ENCODE measurements around the gene TPO. TPM values are rescaled to one million over a fixed set of nuclear protein-coding genes. Genes with fewer than 3 reads are reported as not detected.

Gene TPO
- total RNA-seq, 1 donor from 2014 or later, result not detected

DNA sequence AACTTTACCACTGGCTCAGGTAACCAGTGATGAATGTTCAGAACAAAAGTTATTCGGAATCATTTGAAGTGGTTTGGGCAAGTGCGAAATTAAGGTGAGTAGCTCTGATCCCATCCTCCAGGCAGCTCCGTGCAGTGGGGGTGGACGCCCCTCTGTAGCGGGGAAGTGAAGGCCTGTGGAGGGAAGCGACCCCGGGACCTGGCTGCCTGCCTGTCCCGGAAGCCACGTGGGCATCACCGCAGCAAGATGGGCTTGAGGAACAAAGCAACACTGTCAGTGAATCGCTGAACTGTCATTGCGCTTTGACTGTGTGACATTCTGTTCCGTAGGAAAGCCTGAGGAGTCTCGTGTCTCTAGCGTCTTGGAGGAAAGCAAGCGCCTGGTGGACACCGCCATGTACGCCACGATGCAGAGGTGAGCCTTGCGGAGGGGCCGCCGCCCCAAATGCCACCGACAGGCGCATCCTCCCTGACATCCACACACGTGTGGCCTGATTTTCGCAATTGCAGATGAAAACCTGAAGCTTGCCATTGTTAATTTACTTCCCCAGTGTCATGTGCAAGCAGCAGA lies 9.5 kb downstream of the TPO start:
- Mint-ChIP-seq H3K9me3 (no peaks in the 10 kb centered on the region), H3K4me1 (no peaks in the 10 kb centered on the region), H3K27ac (no peak overlapping the region), H3K4me3 (no peak overlapping the region), H3K27me3 (no peaks in the 10 kb centered on the region), H3K36me3 (ENCODE audit: low read depth) (no peaks in the 10 kb centered on the region)
- TF ChIP-seq, protein P1, sequence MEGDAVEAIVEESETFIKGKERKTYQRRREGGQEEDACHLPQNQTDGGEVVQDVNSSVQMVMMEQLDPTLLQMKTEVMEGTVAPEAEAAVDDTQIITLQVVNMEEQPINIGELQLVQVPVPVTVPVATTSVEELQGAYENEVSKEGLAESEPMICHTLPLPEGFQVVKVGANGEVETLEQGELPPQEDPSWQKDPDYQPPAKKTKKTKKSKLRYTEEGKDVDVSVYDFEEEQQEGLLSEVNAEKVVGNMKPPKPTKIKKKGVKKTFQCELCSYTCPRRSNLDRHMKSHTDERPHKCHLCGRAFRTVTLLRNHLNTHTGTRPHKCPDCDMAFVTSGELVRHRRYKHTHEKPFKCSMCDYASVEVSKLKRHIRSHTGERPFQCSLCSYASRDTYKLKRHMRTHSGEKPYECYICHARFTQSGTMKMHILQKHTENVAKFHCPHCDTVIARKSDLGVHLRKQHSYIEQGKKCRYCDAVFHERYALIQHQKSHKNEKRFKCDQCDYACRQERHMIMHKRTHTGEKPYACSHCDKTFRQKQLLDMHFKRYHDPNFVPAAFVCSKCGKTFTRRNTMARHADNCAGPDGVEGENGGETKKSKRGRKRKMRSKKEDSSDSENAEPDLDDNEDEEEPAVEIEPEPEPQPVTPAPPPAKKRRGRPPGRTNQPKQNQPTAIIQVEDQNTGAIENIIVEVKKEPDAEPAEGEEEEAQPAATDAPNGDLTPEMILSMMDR (IDR thresholded peaks at IDR 0.05), result no peak
- no peak for ATAC-seq (ENCODE audit: low read depth)
- POLR2A ChIA-PET, result no interaction called here
- CTCF ChIA-PET, result no interaction called here
- no peak for DNase-seq
- intact Hi-C loops (cut with micrococcal nuclease), result no loop called here

DNA sequence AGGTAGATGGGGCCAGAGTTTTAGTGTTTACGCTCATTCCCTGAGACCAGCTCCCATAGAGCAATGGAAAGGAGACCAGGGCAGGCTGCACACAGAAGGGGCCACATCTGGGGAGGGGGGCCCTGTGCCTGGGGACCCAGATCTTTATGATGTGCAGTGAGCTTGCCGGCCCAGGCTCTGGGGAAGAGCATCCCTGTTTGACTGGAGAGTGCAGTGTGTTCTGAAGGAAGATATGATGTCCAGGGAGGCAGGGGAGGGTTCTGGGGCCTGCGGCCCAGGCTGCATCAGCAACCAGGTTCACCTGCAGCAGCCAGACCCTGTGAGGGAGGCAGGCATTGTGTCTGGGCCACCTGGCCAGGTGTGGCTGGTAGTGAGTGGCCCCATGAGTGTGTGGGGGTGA lies 13.8 kb downstream of the TPO start:
- Mint-ChIP-seq H3K9me3 (no peaks in the 10 kb centered on the region), H3K4me3 (no peak overlapping the region), H3K4me1 (no peaks in the 10 kb centered on the region), H3K36me3 (ENCODE audit: low read depth) (no peaks in the 10 kb centered on the region), H3K27ac (no peak overlapping the region), H3K27me3 (no peaks in the 10 kb centered on the region)
- intact Hi-C loops (cut with micrococcal nuclease), result no loop called here
- ChIA-PET CTCF (no interaction called here), POLR2A (no interaction called here)
- DNase-seq, result no peak
- TF ChIP-seq, protein P1 (IDR thresholded peaks at IDR 0.05), result no peak
- no peak for ATAC-seq (ENCODE audit: low read depth)

GRCh38 chr2:1429895-1430294 lies 16.6 kb downstream of the TPO start:
- POLR2A ChIA-PET, result no interaction called here

DNA sequence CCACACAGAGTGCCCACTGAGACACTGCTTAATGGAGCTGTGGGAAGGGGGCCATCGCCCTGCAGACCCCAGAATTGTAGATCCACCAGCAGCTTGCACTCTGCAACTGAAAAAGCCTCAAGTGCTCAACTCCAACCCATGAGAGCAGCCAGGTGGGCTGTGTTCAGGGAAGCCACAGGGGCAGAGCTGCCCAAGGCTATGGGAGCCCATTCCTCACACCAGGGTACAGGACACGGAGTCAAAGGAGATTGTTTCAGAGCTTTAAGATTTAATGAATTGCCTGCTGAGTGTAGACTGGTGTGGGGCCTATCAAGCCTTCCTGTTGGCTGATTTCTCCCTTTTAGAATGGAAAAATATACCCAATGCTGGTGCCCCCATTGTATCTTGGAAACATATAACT lies 17.2 kb downstream of the TPO start:
- ChIA-PET POLR2A (no interaction called here), CTCF (no interaction called here)
- Mint-ChIP-seq H3K36me3 (ENCODE audit: low read depth) (no peaks in the 10 kb centered on the region), H3K27ac (no peak overlapping the region), H3K27me3 (no peaks in the 10 kb centered on the region), H3K9me3 (no peaks in the 10 kb centered on the region), H3K4me3 (no peak overlapping the region), H3K4me1 (no peaks in the 10 kb centered on the region)
- intact Hi-C loops (cut with micrococcal nuclease), result no loop called here
- TF ChIP-seq, protein P1 (IDR thresholded peaks at IDR 0.05), result no peak
- ATAC-seq (ENCODE audit: low read depth) (no peak), DNase-seq (no peak)

More at GRCh38 chr2:1429895-1430294, 16.6 kb downstream of the TPO start:
- Mint-ChIP-seq H3K36me3 (ENCODE audit: low read depth) (no peaks in the 10 kb centered on the region), H3K9me3 (no peaks in the 10 kb centered on the region), H3K4me1 (no peaks in the 10 kb centered on the region), H3K27ac (no peak overlapping the region), H3K4me3 (no peak overlapping the region), H3K27me3 (no peaks in the 10 kb centered on the region)
- TF ChIP-seq, protein P1 (IDR thresholded peaks at IDR 0.05), result no peak
- no peak for DNase-seq
- intact Hi-C loops (cut with micrococcal nuclease), result no loop called here
- no peak for ATAC-seq (ENCODE audit: low read depth)
- CTCF ChIA-PET, result no interaction called here

- Mint-ChIP-seq H3K27ac (no peak overlapping the region), H3K9me3 (no peaks in the 10 kb centered on the region), H3K4me3 (no peak overlapping the region), H3K4me1 (no peaks in the 10 kb centered on the region), H3K36me3 (ENCODE audit: low read depth) (no peaks in the 10 kb centered on the region), H3K27me3 (no peaks in the 10 kb centered on the region)
- DNase-seq (no peak), ATAC-seq (ENCODE audit: low read depth) (no peak)
- TF ChIP-seq, protein P1 (IDR thresholded peaks at IDR 0.05), result no peak
- intact Hi-C loops (cut with micrococcal nuclease), result no loop called here
- ChIA-PET CTCF (no interaction called here), POLR2A (no interaction called here)
These were observed 18.7 kb downstream of the TPO start for GRCh38 chr2:1431886-1432400.

All from activated B cell treated with CpG ODN at 0.5 μM for 24 hours (primary cell).